IMR-90 (cell line): ENCODE results near the gene SUSD6. TPM values are rescaled to one million over a fixed set of nuclear protein-coding genes. Genes with fewer than 3 reads are reported as not detected.

Source experiments
- ATAC-seq: fragments of 200-7000 bp; cut with Tn5 transposase; 2 replicates; pipeline ENCODE4 v1.9.1; 2020; ENCODE audit warnings: low read depth, mild to moderate bottlenecking, moderate library complexity
- BruUV-seq: library from RNA; stranded (reverse); fragments of 400-500 nt; replicated peaks from 2 replicates; lab custom pipeline; 2021; lab: Mats Ljungman, UMichigan
- CTCF ChIA-PET: fragments of 300-600 bp; formaldehyde crosslinking; extraction: SDS; loops from one replicate; lab custom pipeline; 2021; ENCODE audit warnings: antibody characterized with exemption; lab: Yijun Ruan, JAX
- POLR2A ChIA-PET: fragments of 300-600 bp; sonication (Branson Sonifier 250); formaldehyde crosslinking; loops from one replicate; lab custom pipeline; 2022; ENCODE audit warnings: antibody characterized with exemption; ENCODE audit not compliant: unreplicated experiment; lab: Charles Lee
- DNase-seq: peaks from one replicate; pipeline ENCODE4 v3.0.0; 2013
- H2AFZ ChIP-seq: replicated peaks from 2 replicates; pipeline ENCODE3; 2013; ENCODE audit warnings: low read length, mild to moderate bottlenecking; ENCODE audit not compliant: poor library complexity
- H2AK5ac ChIP-seq: 2 replicates; pipeline ENCODE4 v1.6.1; 2013; ENCODE audit warnings: low read depth, low read length, inconsistent platforms
- H2AK9ac ChIP-seq: replicated peaks from 2 replicates; pipeline ENCODE3; 2013; ENCODE audit warnings: mild to moderate bottlenecking, low read depth, low read length, moderate library complexity; ENCODE audit not compliant: poor library complexity
- H2BK120ac ChIP-seq: 2 replicates; pipeline ENCODE4 v1.6.1; 2013; ENCODE audit warnings: low read depth, low read length, inconsistent platforms
- H2BK15ac ChIP-seq: 3 replicates; pipeline ENCODE4 v1.6.1; 2013; ENCODE audit warnings: low read depth, low read length, inconsistent platforms
- H2BK20ac ChIP-seq: 2 replicates; pipeline ENCODE4 v1.6.1; 2013; ENCODE audit warnings: low read depth, mild to moderate bottlenecking, inconsistent platforms, low read length, moderate library complexity
- H2BK5ac ChIP-seq: 2 replicates; pipeline ENCODE4 v1.6.1; 2013; ENCODE audit warnings: mild to moderate bottlenecking, low read depth, low read length, inconsistent platforms; ENCODE audit not compliant: poor library complexity, severe bottlenecking
- H3K14ac ChIP-seq: replicated peaks from 2 replicates; pipeline ENCODE4 v1.6.1; 2013; ENCODE audit warnings: low read depth, low read length, inconsistent platforms
- H3K18ac ChIP-seq: 2 replicates; pipeline ENCODE4 v1.6.1; 2013; ENCODE audit warnings: low read depth, low read length, control low read depth
- H3K23ac ChIP-seq: 2 replicates; pipeline ENCODE4 v1.6.1; 2013; ENCODE audit warnings: low read depth, low read length, inconsistent platforms
- H3K27ac ChIP-seq: 2 replicates; pipeline ENCODE4 v1.5.1; 2013; ENCODE audit warnings: mild to moderate bottlenecking, control low read depth, low read length; ENCODE audit not compliant: insufficient read depth
- H3K27me3 ChIP-seq: 2 replicates; pipeline ENCODE4 v1.6.1; 2013; ENCODE audit warnings: low read length; ENCODE audit not compliant: control insufficient read depth, insufficient read depth
- H3K36me3 ChIP-seq: 2 replicates; pipeline ENCODE4 v1.6.1; 2013; ENCODE audit warnings: low read length, mixed read lengths; ENCODE audit not compliant: control insufficient read depth, insufficient read depth
- H3K4ac ChIP-seq: 2 replicates; pipeline ENCODE4 v1.6.1; 2013; ENCODE audit warnings: low read depth, low read length, inconsistent platforms
- H3K4me1 ChIP-seq: 2 replicates; pipeline ENCODE4 v1.6.1; 2013; ENCODE audit warnings: low read length, mixed read lengths; ENCODE audit not compliant: control insufficient read depth, insufficient read depth
- H3K4me2 ChIP-seq: 2 replicates; pipeline ENCODE4 v1.6.1; 2013; ENCODE audit warnings: low read depth, mild to moderate bottlenecking, control low read depth, low read length, moderate library complexity
- H3K4me3 ChIP-seq: 2 replicates; pipeline ENCODE4 v1.5.1; 2013; ENCODE audit warnings: low read depth, mild to moderate bottlenecking, control low read depth, low read length, moderate library complexity; ENCODE audit not compliant: insufficient read depth
- H3K56ac ChIP-seq: 2 replicates; pipeline ENCODE4 v1.6.1; 2013; ENCODE audit warnings: low read length, inconsistent platforms; ENCODE audit not compliant: insufficient read depth; ENCODE audit errors: extremely low read depth
- H3K79me1 ChIP-seq, 2 experiments: 2 replicates each; pipeline ENCODE4 v1.6.1; 2013; ENCODE audit warnings: low read length in 2 of 2, inconsistent platforms in 1 of 2, low read depth in 1 of 2
- H3K9ac ChIP-seq: 2 replicates; pipeline ENCODE4 v1.6.1; 2013; ENCODE audit warnings: low read depth, low read length, control low read depth
- H3K9me1 ChIP-seq: 2 replicates; pipeline ENCODE4 v1.6.1; 2013; ENCODE audit warnings: low read length, inconsistent platforms; ENCODE audit not compliant: insufficient read depth
- H3K9me3 ChIP-seq: 2 replicates; pipeline ENCODE4 v1.6.1; 2013; ENCODE audit warnings: low read length; ENCODE audit not compliant: control insufficient read depth, insufficient read depth
- H4K20me1 ChIP-seq: 2 replicates; pipeline ENCODE4 v1.6.1; 2013; ENCODE audit warnings: low read length, inconsistent platforms; ENCODE audit not compliant: insufficient read depth
- H4K5ac ChIP-seq: 2 replicates; pipeline ENCODE4 v1.6.1; 2013; ENCODE audit warnings: mild to moderate bottlenecking, low read depth, low read length, control low read depth
- H4K8ac ChIP-seq, 2 experiments: 2 replicates each; pipeline ENCODE4 v1.6.1; 2013; ENCODE audit warnings: low read depth in 2 of 2, low read length in 2 of 2, control low read depth in 1 of 2, inconsistent platforms in 1 of 2
- H4K91ac ChIP-seq: 2 replicates; pipeline ENCODE4 v1.6.1; 2013; ENCODE audit warnings: low read depth, low read length, inconsistent platforms; ENCODE audit not compliant: insufficient read depth
- BHLHE40 ChIP-seq: fragments of 150-350 bp; IDR thresholded peaks from 2 replicates; pipeline ENCODE4 v1.6.1; 2016; ENCODE audit warnings: mild to moderate bottlenecking, low read depth, low read length
- FOS ChIP-seq: fragments of 150-350 bp; IDR thresholded peaks from 2 replicates; pipeline ENCODE4 v1.6.1; 2016; ENCODE audit warnings: low read depth, low read length
- MAZ ChIP-seq: IDR thresholded peaks from 2 replicates; pipeline ENCODE4 v1.6.1; 2012; ENCODE audit warnings: low read depth, mild to moderate bottlenecking, low read length, improper control_type of control experiment, moderate library complexity, borderline replicate concordance
- MXI1 ChIP-seq: IDR thresholded peaks from 2 replicates; pipeline ENCODE4 v1.6.1; 2012; ENCODE audit warnings: low read depth, mild to moderate bottlenecking, low read length, moderate library complexity, borderline replicate concordance
- POLR2A ChIP-seq: IDR thresholded peaks from 2 replicates; pipeline ENCODE4 v1.6.1; 2012; ENCODE audit warnings: mild to moderate bottlenecking, low read depth, low read length
- RAD21 ChIP-seq: IDR thresholded peaks from 2 replicates; pipeline ENCODE4 v1.6.1; 2012; ENCODE audit warnings: low read length, improper control_type of control experiment
- SMC3 ChIP-seq: fragments of 150-350 bp; IDR thresholded peaks from 2 replicates; pipeline ENCODE4 v1.6.1; 2016; ENCODE audit warnings: low read depth, mild to moderate bottlenecking, antibody characterized with exemption, low read length, moderate library complexity
- WGBS, 2 experiments: methylation state at CpG; one replicate each; pipeline versions ENCODE4 v1.1.5 to v1.1.7; 2013; ENCODE audit warnings: missing lambda C conversion rate in 2 of 2; ENCODE audit not compliant: insufficient read length in 1 of 2; ENCODE audit errors: extremely low coverage in 2 of 2; 5-methylcytosine and 5-hydroxymethylcytosine counted together
- dilution Hi-C: fragments of 300-500 bp; cut with HindIII; formaldehyde crosslinking; loops from one replicate; pipeline ENCODE4 v1.14.3; 2018; ENCODE audit warnings: low sequenced_read_pairs; ENCODE audit not compliant: unreplicated experiment
- in situ Hi-C: fragments of 300-500 bp; cut with MboI; formaldehyde crosslinking; loops from 3 replicates; pipeline ENCODE4 v1.14.3; 2019; ENCODE audit warnings: low sequenced_read_pairs, inconsistent platforms, mixed read lengths
- intact Hi-C: fragments of 100-400 bp; cut with micrococcal nuclease; formaldehyde crosslinking; loops from 2 replicates; pipeline ENCODE4 v1.10.0; 2022
- polyA plus RNA-seq, 3 experiments: library from polyadenylated mRNA; depleted of rRNA; stranded (reverse); fragments of >200 nt; gene quantifications; 2 replicates each; pipeline ENCODE4 v1.2.3, GENCODE V29; 2012; ENCODE audit warnings: low replicate concordance in 1 of 3
- total RNA-seq: library from RNA; depleted of rRNA; stranded (reverse); fragments of >200 nt; gene quantifications from 2 replicates; pipeline ENCODE4 v1.2.3, GENCODE V29; 2012
- TF ChIP-seq, protein P1 (sequence below): conservative IDR thresholded peaks from 2 replicates; pipeline ENCODE4 v1.5.1; 2012; ENCODE audit warnings: mild to moderate bottlenecking, low read depth, low read length, improper control_type of control experiment

The SUSD6 gene
- total and polyA plus RNA-seq, 2 of the 4 experiments (the other 2 are of a cell fraction): 2.3 to 10.1 TPM

DNA sequence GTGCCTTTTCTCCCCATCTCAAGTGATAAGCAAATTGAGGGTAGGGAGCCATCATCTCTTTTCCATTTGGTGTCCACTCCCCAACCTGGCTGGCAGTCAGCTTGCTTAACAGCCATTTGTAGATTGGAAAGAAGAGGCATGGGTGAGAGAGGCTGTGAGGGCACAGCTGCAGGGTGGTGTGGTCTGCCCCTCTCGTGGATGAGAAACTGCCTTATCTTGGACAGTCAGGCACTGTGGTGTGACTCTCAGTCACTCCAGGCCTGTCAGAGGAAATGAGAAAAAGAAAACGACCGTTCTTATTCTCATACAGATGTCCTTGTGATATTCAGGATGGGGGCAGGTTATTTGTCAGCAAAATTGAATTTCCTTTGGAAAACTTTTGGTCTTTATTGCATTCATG is 90.5 kb downstream of the SUSD6 start:
- peaks cover 18% of the 10 kb centered on the region for H3K36me3 ChIP-seq
- peaks cover 25% of the 10 kb centered on the region for H3K9me1 ChIP-seq
- no peak overlapping the region for H3K27ac ChIP-seq
- no peak overlapping the region for H2BK15ac ChIP-seq
- H3K14ac ChIP-seq: no peak overlapping the region
- H3K4me2 ChIP-seq: no peak overlapping the region
- no peak overlapping the region for H3K18ac ChIP-seq
- TF ChIP-seq FOS (no peak), POLR2A (no peak), BHLHE40 (no peak), SMC3 (no peak), MXI1 (no peak), MAZ (no peak), RAD21 (no peak)
- TF ChIP-seq, protein P1, sequence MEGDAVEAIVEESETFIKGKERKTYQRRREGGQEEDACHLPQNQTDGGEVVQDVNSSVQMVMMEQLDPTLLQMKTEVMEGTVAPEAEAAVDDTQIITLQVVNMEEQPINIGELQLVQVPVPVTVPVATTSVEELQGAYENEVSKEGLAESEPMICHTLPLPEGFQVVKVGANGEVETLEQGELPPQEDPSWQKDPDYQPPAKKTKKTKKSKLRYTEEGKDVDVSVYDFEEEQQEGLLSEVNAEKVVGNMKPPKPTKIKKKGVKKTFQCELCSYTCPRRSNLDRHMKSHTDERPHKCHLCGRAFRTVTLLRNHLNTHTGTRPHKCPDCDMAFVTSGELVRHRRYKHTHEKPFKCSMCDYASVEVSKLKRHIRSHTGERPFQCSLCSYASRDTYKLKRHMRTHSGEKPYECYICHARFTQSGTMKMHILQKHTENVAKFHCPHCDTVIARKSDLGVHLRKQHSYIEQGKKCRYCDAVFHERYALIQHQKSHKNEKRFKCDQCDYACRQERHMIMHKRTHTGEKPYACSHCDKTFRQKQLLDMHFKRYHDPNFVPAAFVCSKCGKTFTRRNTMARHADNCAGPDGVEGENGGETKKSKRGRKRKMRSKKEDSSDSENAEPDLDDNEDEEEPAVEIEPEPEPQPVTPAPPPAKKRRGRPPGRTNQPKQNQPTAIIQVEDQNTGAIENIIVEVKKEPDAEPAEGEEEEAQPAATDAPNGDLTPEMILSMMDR: no peak
- H2BK120ac ChIP-seq: no peak overlapping the region
- BruUV-seq: no TSS peak
- H3K27me3 ChIP-seq: no peaks in the 10 kb centered on the region
- H3K23ac ChIP-seq: 0 out of 2 replicates have a peak overlapping the region, but pooled peaks have one; percentile 11
- H2AK5ac ChIP-seq: no peak overlapping the region
- no peak for DNase-seq
- peaks cover 23% of the 10 kb centered on the region for H4K20me1 ChIP-seq
- H2BK20ac ChIP-seq: no peak overlapping the region
- H3K79me1 ChIP-seq: peaks cover 28 to 48% of the 10 kb centered on the region in 2 experiments
- dilution Hi-C loops (no loop called here), intact Hi-C loops (no loop called here), in situ Hi-C loops (no loop called here)
- ATAC-seq: no peak
- no peak overlapping the region for H2BK5ac ChIP-seq
- H4K91ac ChIP-seq: no peak overlapping the region
- H3K4ac ChIP-seq: no peak overlapping the region
- H3K9ac ChIP-seq: no peak overlapping the region
- H3K4me1 ChIP-seq: peaks cover 5% of the 10 kb centered on the region
- ChIA-PET CTCF (no interaction called here), POLR2A (no interaction called here)
- no peak overlapping the region for H3K4me3 ChIP-seq
- no peak overlapping the region for H2AFZ ChIP-seq
- H3K56ac ChIP-seq: no peak overlapping the region
- WGBS, 2 experiments: no CpG with 5 or more reads among the region's 3 CpGs
- no peak overlapping the region for H2AK9ac ChIP-seq
- H4K5ac ChIP-seq: no peak overlapping the region
- no peak overlapping the region for H4K8ac ChIP-seq
- H3K9me3 ChIP-seq: no peaks in the 10 kb centered on the region
